ENCODE results near the gene ZNF281. TPM values are rescaled to one million over a fixed set of nuclear protein-coding genes. Genes with fewer than 3 reads are reported as not detected.

Gene ZNF281
- total RNA-seq, 1 experiment from 2014 or later: 23.3 TPM

- Histone ChIP-seq H3K36me3 (ENCODE audit: control insufficient read depth in 1 of 2, insufficient read depth in 2 of 2, low read length in 2 of 2) (peaks cover 4 to 9% of the 10 kb centered on the region in 2 experiments; a peak in 1 of 4 replicates), H2AFZ (ENCODE audit: low read depth, low read length, poor library complexity, severe bottlenecking) (no peak overlapping the region), H3K27ac (ENCODE audit: low read depth, low read length) (no peak overlapping the region), H3K9ac (ENCODE audit: low read length) (no peak overlapping the region), H3K27me3 (ENCODE audit: insufficient read depth, low read length) (no peaks in the 10 kb centered on the region), H3K9me2 (ENCODE audit: insufficient read depth) (no peaks in the 10 kb centered on the region), H3K4me2 (ENCODE audit: low read length) (no peak overlapping the region), H3K9me3 (ENCODE audit: control insufficient read depth in 1 of 2, insufficient read depth in 1 of 2, low read depth in 1 of 2, low read length in 2 of 2) (no peaks in the 10 kb centered on the region), H3K4me3 (replicated peaks in 1 of 2; ENCODE audit: low read depth in 1 of 2, low read length in 2 of 2) (no peak overlapping the region), H3K4me1 (ENCODE audit: control insufficient read depth in 1 of 2, insufficient read depth in 2 of 2, low read length in 2 of 2) (no peaks in the 10 kb centered on the region), H3K79me2 (ENCODE audit: insufficient read depth, low read length) (peaks cover 41% of the 10 kb centered on the region), H4K20me1 (ENCODE audit: insufficient read depth) (no peaks in the 10 kb centered on the region)
- ChIA-PET POLR2A (no interaction called here), RAD21 (ENCODE audit: low non-redundant PET in 1 of 2, low total read pairs in 2 of 2, uncharacterized antibody in 2 of 2, unreplicated experiment in 2 of 2) (no interaction called here), CTCF (no interaction called here)
- BruUV-seq (replicated peaks): no TSS peak
- DNase-seq (ENCODE audit: low read depth, low spot score): no peak
- TF ChIP-seq JUND (IDR thresholded peaks at IDR 0.05): no peak
- TF ChIP-seq TCF7L2 (IDR thresholded peaks at IDR 0.05; ENCODE audit: borderline replicate concordance, extremely low read depth, insufficient read depth, insufficient read length): no peak
- TF ChIP-seq SIN3A (IDR thresholded peaks at IDR 0.05; ENCODE audit: low read depth): no peak
- no peak for TF ChIP-seq ZBTB33 (IDR thresholded peaks at IDR 0.05; ENCODE audit: extremely low read depth, insufficient replicate concordance, low read length)
- TF ChIP-seq, protein P1, sequence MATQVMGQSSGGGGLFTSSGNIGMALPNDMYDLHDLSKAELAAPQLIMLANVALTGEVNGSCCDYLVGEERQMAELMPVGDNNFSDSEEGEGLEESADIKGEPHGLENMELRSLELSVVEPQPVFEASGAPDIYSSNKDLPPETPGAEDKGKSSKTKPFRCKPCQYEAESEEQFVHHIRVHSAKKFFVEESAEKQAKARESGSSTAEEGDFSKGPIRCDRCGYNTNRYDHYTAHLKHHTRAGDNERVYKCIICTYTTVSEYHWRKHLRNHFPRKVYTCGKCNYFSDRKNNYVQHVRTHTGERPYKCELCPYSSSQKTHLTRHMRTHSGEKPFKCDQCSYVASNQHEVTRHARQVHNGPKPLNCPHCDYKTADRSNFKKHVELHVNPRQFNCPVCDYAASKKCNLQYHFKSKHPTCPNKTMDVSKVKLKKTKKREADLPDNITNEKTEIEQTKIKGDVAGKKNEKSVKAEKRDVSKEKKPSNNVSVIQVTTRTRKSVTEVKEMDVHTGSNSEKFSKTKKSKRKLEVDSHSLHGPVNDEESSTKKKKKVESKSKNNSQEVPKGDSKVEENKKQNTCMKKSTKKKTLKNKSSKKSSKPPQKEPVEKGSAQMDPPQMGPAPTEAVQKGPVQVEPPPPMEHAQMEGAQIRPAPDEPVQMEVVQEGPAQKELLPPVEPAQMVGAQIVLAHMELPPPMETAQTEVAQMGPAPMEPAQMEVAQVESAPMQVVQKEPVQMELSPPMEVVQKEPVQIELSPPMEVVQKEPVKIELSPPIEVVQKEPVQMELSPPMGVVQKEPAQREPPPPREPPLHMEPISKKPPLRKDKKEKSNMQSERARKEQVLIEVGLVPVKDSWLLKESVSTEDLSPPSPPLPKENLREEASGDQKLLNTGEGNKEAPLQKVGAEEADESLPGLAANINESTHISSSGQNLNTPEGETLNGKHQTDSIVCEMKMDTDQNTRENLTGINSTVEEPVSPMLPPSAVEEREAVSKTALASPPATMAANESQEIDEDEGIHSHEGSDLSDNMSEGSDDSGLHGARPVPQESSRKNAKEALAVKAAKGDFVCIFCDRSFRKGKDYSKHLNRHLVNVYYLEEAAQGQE (IDR thresholded peaks at IDR 0.05; ENCODE audit: low read depth): no peak
- TF ChIP-seq CEBPB (IDR thresholded peaks at IDR 0.05; ENCODE audit: low read depth): no peak
- TF ChIP-seq YY1 (IDR thresholded peaks at IDR 0.05; ENCODE audit: extremely low read depth, insufficient replicate concordance, low read depth, low read length): no peak
- TF ChIP-seq EGR1 (IDR thresholded peaks at IDR 0.05; ENCODE audit: low read depth): no peak
- no peak for TF ChIP-seq SP1 (IDR thresholded peaks at IDR 0.05; ENCODE audit: low read depth)
- ATAC-seq: no peak
- intact Hi-C loops (cut with micrococcal nuclease): no loop called here
Observed at GRCh38 chr1:200401708-200402107, 8.1 kb downstream of the ZNF281 start.

All from HCT116 (cell line).